ENCODE measurements around the gene ERMP1. TPM values are rescaled to one million over a fixed set of nuclear protein-coding genes. Genes with fewer than 3 reads are reported as not detected.

Gene ERMP1
- total RNA-seq, 1 experiment from 2014 or later = 11.7 TPM

Other genes with a start within 250 kb of the ERMP1 start
- 13.2 and 15.8 TPM in 2 replicates for gene RIC1, start 204.0 kb downstream of the ERMP1 start, total RNA-seq (2014; rRNA removed; shearing (Covaris generic))
- not detected in 2 replicates for gene MLANA, start 57.8 kb upstream of the ERMP1 start, total RNA-seq (2014; rRNA removed; shearing (Covaris generic))
- 34.1 and 36.6 TPM in 2 replicates for gene RANBP6, start 182.5 kb upstream of the ERMP1 start, total RNA-seq (2014; rRNA removed; shearing (Covaris generic))

Data from Daoy (cell line).